ENCODE data around the gene ITPRID1. TPM values are rescaled to one million over a fixed set of nuclear protein-coding genes. Genes with fewer than 3 reads are reported as not detected.

The ITPRID1 gene
- total RNA-seq, 1 experiment from 2014 or later, result not detected

GRCh38 chr7:31583526-31583925 is 69.6 kb downstream of the ITPRID1 start (continued):
- TF ChIP-seq TCF7L2 (IDR thresholded peaks at IDR 0.05; ENCODE audit: borderline replicate concordance, extremely low read depth, insufficient read depth, insufficient read length) (no peak), CBX3 (IDR thresholded peaks at IDR 0.05; ENCODE audit: low read depth) (no peak), MAX (IDR thresholded peaks at IDR 0.05) (no peak)

GRCh38 chr7:31583942-31584341 is 70.1 kb downstream of the ITPRID1 start:
- no TSS peak for BruUV-seq (replicated peaks)
- CTCF ChIA-PET, result no interaction called here

More at GRCh38 chr7:31583942-31584341, 70.1 kb downstream of the ITPRID1 start:
- Histone ChIP-seq H3K27ac (ENCODE audit: low read depth, low read length) (no peak overlapping the region), H3K9ac (ENCODE audit: low read length) (no peak overlapping the region), H3K36me3 (ENCODE audit: control insufficient read depth in 1 of 2, insufficient read depth in 2 of 2, low read length in 2 of 2) (no peaks in the 10 kb centered on the region), H3K79me2 (ENCODE audit: insufficient read depth, low read length) (no peaks in the 10 kb centered on the region), H3K9me3 (ENCODE audit: control insufficient read depth in 1 of 2, insufficient read depth in 1 of 2, low read depth in 1 of 2, low read length in 2 of 2) (no peaks in the 10 kb centered on the region), H3K4me1 (ENCODE audit: control insufficient read depth in 1 of 2, insufficient read depth in 2 of 2, low read length in 2 of 2) (no peaks in the 10 kb centered on the region), H3K4me2 (ENCODE audit: low read length) (no peak overlapping the region), H3K27me3 (ENCODE audit: insufficient read depth, low read length) (peaks cover 9% of the 10 kb centered on the region; the same call in 1 of the 2 replicates), H2AFZ (ENCODE audit: low read depth, low read length, poor library complexity, severe bottlenecking) (no peak overlapping the region), H4K20me1 (ENCODE audit: insufficient read depth) (no peaks in the 10 kb centered on the region), H3K9me2 (ENCODE audit: insufficient read depth) (no peaks in the 10 kb centered on the region), H3K4me3 (replicated peaks in 1 of 2; ENCODE audit: low read depth in 1 of 2, low read length in 2 of 2) (no peak overlapping the region)
- intact Hi-C loops (cut with micrococcal nuclease), result no loop called here
- TF ChIP-seq MAX (IDR thresholded peaks at IDR 0.05) (no peak), ELF1 (IDR thresholded peaks at IDR 0.05; ENCODE audit: borderline replicate concordance, low read depth) (no peak), POLR2AphosphoS5 (IDR thresholded peaks at IDR 0.05; ENCODE audit: low read depth, low read length) (no peak), CTCF (IDR thresholded peaks at IDR 0.05 in 2 of 3, conservative IDR thresholded peaks at IDR 0.05 in 1 of 3; ENCODE audit: borderline replicate concordance in 1 of 3, insufficient read depth in 1 of 3, low read depth in 2 of 3, low read length in 2 of 3) (no peak), POLR2A (IDR thresholded peaks at IDR 0.05; ENCODE audit: borderline replicate concordance, extremely low read depth, insufficient read depth, insufficient read length) (no peak), EZH2phosphoT487 (IDR thresholded peaks at IDR 0.05; ENCODE audit: borderline replicate concordance) (no peak), FOSL1 (IDR thresholded peaks at IDR 0.05; ENCODE audit: low read depth) (no peak), ZNF274 (IDR thresholded peaks at IDR 0.05; ENCODE audit: low read depth, low read length) (no peak), EGR1 (IDR thresholded peaks at IDR 0.05; ENCODE audit: low read depth) (no peak), SP1 (IDR thresholded peaks at IDR 0.05; ENCODE audit: low read depth) (no peak), SRF (IDR thresholded peaks at IDR 0.05; ENCODE audit: low read depth) (no peak), TCF7L2 (IDR thresholded peaks at IDR 0.05; ENCODE audit: borderline replicate concordance, extremely low read depth, insufficient read depth, insufficient read length) (no peak), ZFX (IDR thresholded peaks at IDR 0.05) (no peak), SIN3A (IDR thresholded peaks at IDR 0.05; ENCODE audit: low read depth) (no peak), JUND (IDR thresholded peaks at IDR 0.05) (no peak)
- no peak for DNase-seq (ENCODE audit: low read depth, low spot score)
- no peak for ATAC-seq
- ChIA-PET RAD21 (ENCODE audit: low non-redundant PET in 1 of 2, low total read pairs in 2 of 2, uncharacterized antibody in 2 of 2, unreplicated experiment in 2 of 2) (no interaction called here), POLR2A (no interaction called here)

Measured in HCT116 (cell line).